Body of pancreas (tissue), 4 donors: ENCODE data around the gene C3orf20.

Source experiments
- POLR2A ChIP-seq, 3 donors: fragments of 450-650 bp; IDR thresholded peaks; one replicate each; pipeline ENCODE4 v1.6.1; 2016; ENCODE audit warnings: antibody characterized with exemption in 3 of 3, mild to moderate bottlenecking in 2 of 3
- TF ChIP-seq, protein P1 (sequence below), 7 experiments: fragments of 450-650 bp in 4 of 7; fragments of 200-600 bp in 3 of 7; sonication (generic) in 3 of 7; IDR thresholded peaks; one replicate each; pipeline ENCODE4 v1.5.1; 2016 to 2019; ENCODE audit warnings: antibody characterized with exemption in 7 of 7

DNA sequence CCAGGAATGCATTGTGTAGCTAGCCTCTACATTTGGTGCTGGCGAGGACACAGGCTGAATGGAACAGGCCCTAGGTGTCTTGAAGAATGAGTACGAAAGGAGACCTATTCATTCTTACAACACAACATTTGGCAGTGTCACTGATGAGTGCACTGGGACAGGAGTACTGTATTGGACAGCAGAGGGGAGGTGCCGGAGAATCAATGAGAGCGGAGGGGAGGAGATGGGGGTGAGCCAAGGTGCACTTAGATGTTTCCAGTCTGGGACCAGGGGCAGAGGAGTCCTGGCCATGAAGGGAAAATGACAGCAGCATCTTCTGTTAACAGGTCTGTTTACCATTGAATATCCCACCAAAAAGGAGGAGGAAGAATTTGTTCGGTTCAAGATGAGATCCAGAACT lies 53.2 kb downstream of the C3orf20 start:
- TF ChIP-seq, protein P1, sequence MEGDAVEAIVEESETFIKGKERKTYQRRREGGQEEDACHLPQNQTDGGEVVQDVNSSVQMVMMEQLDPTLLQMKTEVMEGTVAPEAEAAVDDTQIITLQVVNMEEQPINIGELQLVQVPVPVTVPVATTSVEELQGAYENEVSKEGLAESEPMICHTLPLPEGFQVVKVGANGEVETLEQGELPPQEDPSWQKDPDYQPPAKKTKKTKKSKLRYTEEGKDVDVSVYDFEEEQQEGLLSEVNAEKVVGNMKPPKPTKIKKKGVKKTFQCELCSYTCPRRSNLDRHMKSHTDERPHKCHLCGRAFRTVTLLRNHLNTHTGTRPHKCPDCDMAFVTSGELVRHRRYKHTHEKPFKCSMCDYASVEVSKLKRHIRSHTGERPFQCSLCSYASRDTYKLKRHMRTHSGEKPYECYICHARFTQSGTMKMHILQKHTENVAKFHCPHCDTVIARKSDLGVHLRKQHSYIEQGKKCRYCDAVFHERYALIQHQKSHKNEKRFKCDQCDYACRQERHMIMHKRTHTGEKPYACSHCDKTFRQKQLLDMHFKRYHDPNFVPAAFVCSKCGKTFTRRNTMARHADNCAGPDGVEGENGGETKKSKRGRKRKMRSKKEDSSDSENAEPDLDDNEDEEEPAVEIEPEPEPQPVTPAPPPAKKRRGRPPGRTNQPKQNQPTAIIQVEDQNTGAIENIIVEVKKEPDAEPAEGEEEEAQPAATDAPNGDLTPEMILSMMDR (IDR thresholded peaks at IDR 0.05) = no peak
- TF ChIP-seq POLR2A (IDR thresholded peaks at IDR 0.05) = no peak
